HCT116 (cell line): ENCODE data around the gene ZBTB20.

Source experiments
- CTCF ChIP-seq, 3 experiments: fragments of 200-600 bp in 1 of 3; sonication (generic) in 1 of 3; IDR thresholded peaks in 2 of 3; conservative IDR thresholded peaks in 1 of 3; 2 replicates each; pipeline ENCODE4 v1.5.1; 2012 to 2017; ENCODE audit warnings: low read depth in 2 of 3, low read length in 2 of 3, antibody characterized with exemption in 1 of 3, borderline replicate concordance in 1 of 3, control low read depth in 1 of 3, mild to moderate bottlenecking in 1 of 3, mixed read lengths in 1 of 3, mixed run types in 1 of 3, moderate library complexity in 1 of 3; ENCODE audit not compliant: insufficient read depth in 1 of 3
- EZH2phosphoT487 ChIP-seq: fragments of 200-600 bp; IDR thresholded peaks from 2 replicates; pipeline ENCODE4 v1.6.1; 2018; ENCODE audit warnings: antibody characterized with exemption, borderline replicate concordance
- POLR2A ChIP-seq: IDR thresholded peaks from 2 replicates; pipeline ENCODE4 v1.7.0; 2011; ENCODE audit warnings: borderline replicate concordance; ENCODE audit not compliant: insufficient read depth, insufficient read length; ENCODE audit errors: extremely low read depth
- POLR2AphosphoS5 ChIP-seq: IDR thresholded peaks from 2 replicates; pipeline ENCODE4 v1.6.1; 2011; ENCODE audit warnings: mild to moderate bottlenecking, low read depth, low read length, moderate library complexity
- RAD21 ChIP-seq: IDR thresholded peaks from 2 replicates; pipeline ENCODE4 v1.6.1; 2012; ENCODE audit warnings: low read depth, mild to moderate bottlenecking
- REST ChIP-seq: IDR thresholded peaks from 2 replicates; pipeline ENCODE4 v1.6.1; 2012; ENCODE audit warnings: low read depth
- SP1 ChIP-seq: IDR thresholded peaks from 2 replicates; pipeline ENCODE4 v1.6.1; 2012; ENCODE audit warnings: low read depth
- ZBTB33 ChIP-seq: IDR thresholded peaks from 2 replicates; pipeline ENCODE4 v1.6.1; 2011; ENCODE audit warnings: mild to moderate bottlenecking, low read length, moderate library complexity; ENCODE audit not compliant: insufficient replicate concordance; ENCODE audit errors: extremely low read depth
- ZFX ChIP-seq: fragments of 450-650 bp; IDR thresholded peaks from 2 replicates; pipeline ENCODE4 v1.6.1; 2017
- ZNF274 ChIP-seq: fragments of 200-500 bp; sonication (Bioruptor generic); IDR thresholded peaks from 2 replicates; pipeline ENCODE4 v1.6.1; 2014; ENCODE audit warnings: mild to moderate bottlenecking, low read depth, low read length, inconsistent platforms

GRCh38 chr3:114892880-114893279 is 254.2 kb downstream of the ZBTB20 start:
- TF ChIP-seq ZNF274 (no peak), EZH2phosphoT487 (no peak), ZBTB33 (no peak), POLR2A (no peak), REST (no peak), CTCF (IDR thresholded peaks at IDR 0.05 in 2 of 3, conservative IDR thresholded peaks at IDR 0.05 in 1 of 3; ENCODE audit: borderline replicate concordance in 1 of 3, insufficient read depth in 1 of 3, low read depth in 2 of 3, low read length in 2 of 3) (no peak), SP1 (no peak), RAD21 (no peak), ZFX (no peak), POLR2AphosphoS5 (no peak)
